ENCODE data around the gene RPL37. TPM values are rescaled to one million over a fixed set of nuclear protein-coding genes. Genes with fewer than 3 reads are reported as not detected.

Gene RPL37
- 53.1 and 184 TPM in 2 replicates for total RNA-seq

GRCh38 chr5:40834849-40835787 lies at the start of gene RPL37:
TSS of gene RPL37 (minus strand) at chr5:40835222. CDS start at chr5:40835185, 37 bp downstream.

GRCh38 chr5:40841068-40841805 lies 6.2 kb upstream of the RPL37 start, which contains the start of gene CARD6:
TSS of gene CARD6 (plus strand) at chr5:40841367. CDS start at chr5:40841383, 16 bp downstream.

GRCh38 chr5:40798012-40798800 lies 36.8 kb downstream of the RPL37 start, which contains the start of gene PRKAA1:
TSS of gene PRKAA1 (minus strand) at chr5:40798374. CDS start at chr5:40798189, 185 bp downstream.

Other genes starting within 250 kb of the RPL37 start
- 20.7 and 77.4 TPM in 2 replicates for gene PTGER4, start 155.3 kb downstream of the RPL37 start, total RNA-seq
- 3.7 TPM in 2 replicates for gene TTC33, start 79.3 kb downstream of the RPL37 start, total RNA-seq
- 31.8 and 36.4 TPM in 2 replicates for gene PRKAA1, start 36.8 kb downstream of the RPL37 start, total RNA-seq
- 0.38 and 0.65 TPM in 2 replicates for gene CARD6, start 6.1 kb upstream of the RPL37 start, total RNA-seq
- gene C7, start 74.3 kb upstream of the RPL37 start, total RNA-seq, result 0.38 TPM in 1 of 2 replicates, not detected in the other
- gene MROH2B, start 236.1 kb upstream of the RPL37 start, total RNA-seq, result not detected in 2 replicates

Data from mesangial cell (primary cell).